ENCODE measurements around the gene CHD3.
A peak's percentile ranks its signal among the peaks of the same experiment; 100 is the strongest.

CHD3 gene

GRCh38 chr17:7881276-7882054 is 7.1 kb upstream of the CHD3 start:
- Histone ChIP-seq H3K27ac (ENCODE audit: low read depth, low read length, poor library complexity, severe bottlenecking) (peak overlapping the region; percentile 97), H2AFZ (ENCODE audit: low read length) (no peak overlapping the region), H3K4me3 (ENCODE audit: low read depth, low read length, poor library complexity, severe bottlenecking) (peak overlapping the region; percentile 60), H3K9ac (ENCODE audit: low read length) (peak overlapping the region; percentile 81), H3K9me3 (ENCODE audit: low read length) (no peaks in the 10 kb centered on the region), H3K79me2 (ENCODE audit: insufficient read depth, low read length) (peaks cover 10% of the 10 kb centered on the region), H3K9me2 (ENCODE audit: low read depth, low read length) (no peaks in the 10 kb centered on the region), H3F3A (ENCODE audit: insufficient read depth, low read length) (peaks cover 12% of the 10 kb centered on the region; the same call in 1 of the 2 replicates), H3K4me2 (ENCODE audit: low read length) (peak overlapping the region; percentile 85), H3K27me3 (ENCODE audit: insufficient read depth, low read length) (no peaks in the 10 kb centered on the region), H4K20me1 (ENCODE audit: insufficient read depth, low read length) (no peaks in the 10 kb centered on the region), H3K4me1 (ENCODE audit: insufficient read depth, low read length, severe bottlenecking) (peaks cover 46% of the 10 kb centered on the region), H3K36me3 (ENCODE audit: insufficient read depth, low read length) (peaks cover 29% of the 10 kb centered on the region)
- TF ChIP-seq EZH2 (IDR thresholded peaks at IDR 0.05; ENCODE audit: borderline replicate concordance, low read length) (no peak), CTCF (IDR thresholded peaks at IDR 0.05; ENCODE audit: low read length) (no peak)

GRCh38 chr17:7882068-7882467 is 6.5 kb upstream of the CHD3 start:
- no peaks in the 10 kb centered on the region for H3K9me3 ChIP-seq (ENCODE audit: low read length)
- H3K36me3 ChIP-seq (ENCODE audit: insufficient read depth, low read length), result peaks cover 28% of the 10 kb centered on the region
- peak overlapping the region; percentile 85 for H3K4me2 ChIP-seq (ENCODE audit: low read length)
- peak overlapping the region; percentile 60 for H3K4me3 ChIP-seq (ENCODE audit: low read depth, low read length, poor library complexity, severe bottlenecking)
- no peaks in the 10 kb centered on the region for H3K27me3 ChIP-seq (ENCODE audit: insufficient read depth, low read length)
- peak overlapping the region; percentile 81 for H3K9ac ChIP-seq (ENCODE audit: low read length)
- peak overlapping the region; percentile 97 for H3K27ac ChIP-seq (ENCODE audit: low read depth, low read length, poor library complexity, severe bottlenecking)
- peaks cover 51% of the 10 kb centered on the region for H3K4me1 ChIP-seq (ENCODE audit: insufficient read depth, low read length, severe bottlenecking)
- no peaks in the 10 kb centered on the region for H4K20me1 ChIP-seq (ENCODE audit: insufficient read depth, low read length)
- H3F3A ChIP-seq (ENCODE audit: insufficient read depth, low read length), result peaks cover 12% of the 10 kb centered on the region; the same call in 1 of the 2 replicates
- H3K9me2 ChIP-seq (ENCODE audit: low read depth, low read length), result no peaks in the 10 kb centered on the region
- H3K79me2 ChIP-seq (ENCODE audit: insufficient read depth, low read length), result peaks cover 16% of the 10 kb centered on the region
- H2AFZ ChIP-seq (ENCODE audit: low read length), result no peak overlapping the region
- TF ChIP-seq CTCF (IDR thresholded peaks at IDR 0.05; ENCODE audit: low read length) (no peak), EZH2 (IDR thresholded peaks at IDR 0.05; ENCODE audit: borderline replicate concordance, low read length) (no peak)

- Histone ChIP-seq H4K20me1 (ENCODE audit: insufficient read depth, low read length) (no peaks in the 10 kb centered on the region), H3K9me2 (ENCODE audit: low read depth, low read length) (no peaks in the 10 kb centered on the region), H3K4me1 (ENCODE audit: insufficient read depth, low read length, severe bottlenecking) (peaks cover 54% of the 10 kb centered on the region), H3K36me3 (ENCODE audit: insufficient read depth, low read length) (peaks cover 24% of the 10 kb centered on the region), H3F3A (ENCODE audit: insufficient read depth, low read length) (peaks cover 12% of the 10 kb centered on the region; the same call in 1 of the 2 replicates), H2AFZ (ENCODE audit: low read length) (no peak overlapping the region), H3K4me3 (ENCODE audit: low read depth, low read length, poor library complexity, severe bottlenecking) (peak overlapping the region; percentile 60), H3K79me2 (ENCODE audit: insufficient read depth, low read length) (peaks cover 17% of the 10 kb centered on the region), H3K9me3 (ENCODE audit: low read length) (no peaks in the 10 kb centered on the region), H3K27me3 (ENCODE audit: insufficient read depth, low read length) (no peaks in the 10 kb centered on the region), H3K4me2 (ENCODE audit: low read length) (peak overlapping the region; percentile 85), H3K27ac (ENCODE audit: low read depth, low read length, poor library complexity, severe bottlenecking) (peak overlapping the region; percentile 97), H3K9ac (ENCODE audit: low read length) (peak overlapping the region; percentile 81)
- TF ChIP-seq EZH2 (IDR thresholded peaks at IDR 0.05; ENCODE audit: borderline replicate concordance, low read length) (no peak), CTCF (IDR thresholded peaks at IDR 0.05; ENCODE audit: low read length) (no peak)
Measured at GRCh38 chr17:7882629-7883028, 6.0 kb upstream of the CHD3 start.

Measured in OCI-LY1 (cell line).